ENCODE data around the gene ADAM12.

Gene ADAM12

DNA sequence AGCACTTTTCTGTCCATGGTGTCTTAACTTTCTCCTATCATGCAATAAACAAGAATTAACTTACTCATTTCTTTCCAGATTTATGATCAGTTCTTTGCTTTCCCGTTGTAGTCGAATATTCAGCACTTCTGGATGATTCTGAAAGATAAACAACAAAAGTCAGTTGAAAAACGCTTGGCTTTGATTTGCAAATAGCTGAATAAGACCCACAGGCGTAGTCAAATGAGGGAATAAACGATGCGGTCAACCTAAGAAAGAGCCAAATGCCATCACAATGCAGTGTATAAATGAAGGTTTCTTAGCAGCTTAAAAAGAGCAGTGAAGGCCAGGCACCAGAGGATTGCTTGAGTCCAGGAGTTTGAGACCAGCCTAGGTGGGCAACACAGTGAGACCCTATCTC is 109.4 kb downstream of the ADAM12 start:
- no peak overlapping the region for H3K4me3 ChIP-seq (ENCODE audit: low read length, poor library complexity, severe bottlenecking)
- H3F3A ChIP-seq (ENCODE audit: low read depth) = no peaks in the 10 kb centered on the region
- TF ChIP-seq, protein P1, sequence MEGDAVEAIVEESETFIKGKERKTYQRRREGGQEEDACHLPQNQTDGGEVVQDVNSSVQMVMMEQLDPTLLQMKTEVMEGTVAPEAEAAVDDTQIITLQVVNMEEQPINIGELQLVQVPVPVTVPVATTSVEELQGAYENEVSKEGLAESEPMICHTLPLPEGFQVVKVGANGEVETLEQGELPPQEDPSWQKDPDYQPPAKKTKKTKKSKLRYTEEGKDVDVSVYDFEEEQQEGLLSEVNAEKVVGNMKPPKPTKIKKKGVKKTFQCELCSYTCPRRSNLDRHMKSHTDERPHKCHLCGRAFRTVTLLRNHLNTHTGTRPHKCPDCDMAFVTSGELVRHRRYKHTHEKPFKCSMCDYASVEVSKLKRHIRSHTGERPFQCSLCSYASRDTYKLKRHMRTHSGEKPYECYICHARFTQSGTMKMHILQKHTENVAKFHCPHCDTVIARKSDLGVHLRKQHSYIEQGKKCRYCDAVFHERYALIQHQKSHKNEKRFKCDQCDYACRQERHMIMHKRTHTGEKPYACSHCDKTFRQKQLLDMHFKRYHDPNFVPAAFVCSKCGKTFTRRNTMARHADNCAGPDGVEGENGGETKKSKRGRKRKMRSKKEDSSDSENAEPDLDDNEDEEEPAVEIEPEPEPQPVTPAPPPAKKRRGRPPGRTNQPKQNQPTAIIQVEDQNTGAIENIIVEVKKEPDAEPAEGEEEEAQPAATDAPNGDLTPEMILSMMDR (conservative IDR thresholded peaks at IDR 0.05; ENCODE audit: low read length) = no peak
- TF ChIP-seq EZH2phosphoT487 (IDR thresholded peaks at IDR 0.05; ENCODE audit: borderline replicate concordance) = no peak
- H2AFZ ChIP-seq (ENCODE audit: low read length) = no peak overlapping the region
- no peaks in the 10 kb centered on the region for H4K20me1 ChIP-seq (ENCODE audit: insufficient read depth, low read length, poor library complexity, severe bottlenecking)
- no peaks in the 10 kb centered on the region for H3K36me3 ChIP-seq (ENCODE audit: insufficient read depth, low read length)
- H3K9me3 ChIP-seq (ENCODE audit: insufficient read depth, low read depth, low read length) = 0 out of 2 replicates have a peak, but pooled peaks cover 10% of the 10 kb centered on the region
- no peaks in the 10 kb centered on the region for H3K9me2 ChIP-seq (replicated peaks; ENCODE audit: low read depth, low read length)
- no peaks in the 10 kb centered on the region for H3K4me1 ChIP-seq (ENCODE audit: insufficient read depth, low read length, poor library complexity, severe bottlenecking)
- no peaks in the 10 kb centered on the region for H3K27me3 ChIP-seq (ENCODE audit: insufficient read depth, low read length, poor library complexity, severe bottlenecking)
- H3K4me2 ChIP-seq (ENCODE audit: low read depth, low read length, poor library complexity, severe bottlenecking) = no peak overlapping the region
- no peaks in the 10 kb centered on the region for H3K79me2 ChIP-seq (ENCODE audit: insufficient read depth, low read length)
- no peak overlapping the region for H3K9ac ChIP-seq (ENCODE audit: low read depth, low read length, poor library complexity, severe bottlenecking)

DNA sequence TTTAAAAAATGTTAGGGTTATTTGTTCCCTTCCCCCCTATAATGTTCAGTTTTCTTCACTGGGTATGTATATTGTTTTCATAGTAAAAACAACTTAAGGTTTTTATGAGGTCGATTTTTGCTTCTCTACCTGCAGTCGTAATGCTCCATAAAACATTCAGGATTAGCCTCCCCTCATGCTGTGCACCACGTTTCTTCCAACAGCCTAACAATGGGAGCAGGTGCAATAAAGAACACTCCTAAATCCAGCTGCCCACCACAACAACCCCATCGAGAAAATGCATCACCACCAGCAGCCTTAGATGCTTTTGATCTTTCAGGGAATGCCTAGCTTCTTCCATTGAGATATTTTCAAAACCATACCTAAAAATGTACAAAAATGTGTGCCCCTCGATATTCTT is 111.1 kb downstream of the ADAM12 start:
- no peaks in the 10 kb centered on the region for H3K27me3 ChIP-seq (ENCODE audit: insufficient read depth, low read length, poor library complexity, severe bottlenecking)
- no peak overlapping the region for H3K9ac ChIP-seq (ENCODE audit: low read depth, low read length, poor library complexity, severe bottlenecking)
- no peaks in the 10 kb centered on the region for H3K36me3 ChIP-seq (ENCODE audit: insufficient read depth, low read length)
- 0 out of 2 replicates have a peak, but pooled peaks cover 10% of the 10 kb centered on the region for H3K9me3 ChIP-seq (ENCODE audit: insufficient read depth, low read depth, low read length)
- H3K4me2 ChIP-seq (ENCODE audit: low read depth, low read length, poor library complexity, severe bottlenecking) = no peak overlapping the region
- H2AFZ ChIP-seq (ENCODE audit: low read length) = no peak overlapping the region
- no peak overlapping the region for H3K4me3 ChIP-seq (ENCODE audit: low read length, poor library complexity, severe bottlenecking)
- no peaks in the 10 kb centered on the region for H3K79me2 ChIP-seq (ENCODE audit: insufficient read depth, low read length)
- H3F3A ChIP-seq (ENCODE audit: low read depth) = no peaks in the 10 kb centered on the region
- no peaks in the 10 kb centered on the region for H3K9me2 ChIP-seq (replicated peaks; ENCODE audit: low read depth, low read length)
- no peak for TF ChIP-seq EZH2phosphoT487 (IDR thresholded peaks at IDR 0.05; ENCODE audit: borderline replicate concordance)
- TF ChIP-seq, protein P1 (conservative IDR thresholded peaks at IDR 0.05; ENCODE audit: low read length) = no peak
- H4K20me1 ChIP-seq (ENCODE audit: insufficient read depth, low read length, poor library complexity, severe bottlenecking) = no peaks in the 10 kb centered on the region
- H3K4me1 ChIP-seq (ENCODE audit: insufficient read depth, low read length, poor library complexity, severe bottlenecking) = no peaks in the 10 kb centered on the region

DNA sequence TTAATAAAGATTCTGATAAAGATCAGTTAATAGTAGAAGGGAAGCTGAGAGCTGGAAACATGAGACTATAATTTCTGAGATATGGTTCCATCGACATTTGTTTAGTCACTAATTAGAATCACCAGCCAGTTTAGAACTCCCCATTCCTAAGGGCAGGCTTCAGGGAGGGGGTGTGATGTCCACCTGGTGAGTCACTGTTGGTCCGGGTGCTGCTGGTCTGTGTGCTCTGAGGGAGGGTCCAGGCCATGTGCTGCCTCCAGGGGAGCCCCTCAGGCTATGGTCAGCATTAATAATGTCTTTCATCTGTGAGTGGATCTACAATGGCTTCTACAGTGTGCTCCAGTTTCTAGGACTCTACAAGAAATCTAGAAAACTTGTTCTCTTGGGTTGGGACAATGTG is 115.8 kb downstream of the ADAM12 start:
- H3K4me3 ChIP-seq (ENCODE audit: low read length, poor library complexity, severe bottlenecking) = no peak overlapping the region
- H3K9me3 ChIP-seq (ENCODE audit: insufficient read depth, low read depth, low read length) = 0 out of 2 replicates have a peak, but pooled peaks cover 7% of the 10 kb centered on the region
- no peaks in the 10 kb centered on the region for H3K4me1 ChIP-seq (ENCODE audit: insufficient read depth, low read length, poor library complexity, severe bottlenecking)
- no peak overlapping the region for H3K4me2 ChIP-seq (ENCODE audit: low read depth, low read length, poor library complexity, severe bottlenecking)
- no peak overlapping the region for H3K9ac ChIP-seq (ENCODE audit: low read depth, low read length, poor library complexity, severe bottlenecking)
- no peak for TF ChIP-seq EZH2phosphoT487 (IDR thresholded peaks at IDR 0.05; ENCODE audit: borderline replicate concordance)
- TF ChIP-seq, protein P1 (conservative IDR thresholded peaks at IDR 0.05; ENCODE audit: low read length) = no peak
- H3F3A ChIP-seq (ENCODE audit: low read depth) = no peaks in the 10 kb centered on the region
- no peaks in the 10 kb centered on the region for H4K20me1 ChIP-seq (ENCODE audit: insufficient read depth, low read length, poor library complexity, severe bottlenecking)
- no peaks in the 10 kb centered on the region for H3K27me3 ChIP-seq (ENCODE audit: insufficient read depth, low read length, poor library complexity, severe bottlenecking)
- H3K9me2 ChIP-seq (replicated peaks; ENCODE audit: low read depth, low read length) = no peaks in the 10 kb centered on the region
- no peaks in the 10 kb centered on the region for H3K36me3 ChIP-seq (ENCODE audit: insufficient read depth, low read length)
- no peak overlapping the region for H2AFZ ChIP-seq (ENCODE audit: low read length)
- H3K79me2 ChIP-seq (ENCODE audit: insufficient read depth, low read length) = no peaks in the 10 kb centered on the region

All from Loucy (cell line).